Stomach (tissue), 9 donors: ENCODE results near the gene STUM. TPM values are rescaled to one million over a fixed set of nuclear protein-coding genes. Genes with fewer than 3 reads are reported as not detected.

Source experiments
- DNase-seq, 2 donors: peaks; one replicate each; pipeline versions ENCODE4 v3.0.0 to v3.0.0-alpha.2; 2013 to 2019
- H3K27ac ChIP-seq, 5 donors: fragments of 200-600 bp in 4 of 5; sonication (generic) in 4 of 5; one replicate each; pipeline ENCODE4 v1.5.1; 2013 to 2019; ENCODE audit warnings: mild to moderate bottlenecking in 1 of 5, moderate library complexity in 1 of 5
- H3K27me3 ChIP-seq, 3 donors: fragments of 200-600 bp; sonication (generic); one replicate each; pipeline ENCODE4 v1.5.1; 2017 to 2019; ENCODE audit warnings: mixed run types in 1 of 3
- H3K36me3 ChIP-seq, 4 donors: fragments of 200-600 bp; sonication (generic); 1 replicate in 3 of 4; 2 replicates in 1 of 4; pipeline ENCODE4 v1.5.1; 2016 to 2019
- H3K4me1 ChIP-seq, 4 donors: fragments of 200-600 bp; sonication (generic); one replicate each; pipeline ENCODE4 v1.5.1; 2016 to 2019
- H3K4me3 ChIP-seq, 4 donors: fragments of 200-600 bp; sonication (generic) in 3 of 4; one replicate each; pipeline ENCODE4 v1.5.1; 2016 to 2019; ENCODE audit warnings: mild to moderate bottlenecking in 1 of 4
- H3K9me3 ChIP-seq, 4 donors: fragments of 200-600 bp; sonication (generic); one replicate each; pipeline ENCODE4 v1.5.1; 2016 to 2019
- CTCF ChIP-seq, 7 experiments: fragments of 450-650 bp in 4 of 7; fragments of 200-600 bp in 3 of 7; sonication (generic) in 3 of 7; IDR thresholded peaks; one replicate each; pipeline ENCODE4 v1.5.1; 2016 to 2019; ENCODE audit warnings: antibody characterized with exemption in 7 of 7, control low read depth in 2 of 7, mild to moderate bottlenecking in 1 of 7
- EP300 ChIP-seq: sonication (generic); formaldehyde crosslinking; IDR thresholded peaks from one replicate; pipeline ENCODE4 v1.6.1; 2017; ENCODE audit warnings: antibody characterized with exemption
- POLR2A ChIP-seq, 4 donors: fragments of 450-650 bp; IDR thresholded peaks; one replicate each; pipeline ENCODE4 v1.6.1; 2016; ENCODE audit warnings: antibody characterized with exemption in 4 of 4, control low read depth in 2 of 4, mild to moderate bottlenecking in 1 of 4, moderate library complexity in 1 of 4
- POLR2AphosphoS5 ChIP-seq, 3 donors: sonication (generic); formaldehyde crosslinking; IDR thresholded peaks; one replicate each; pipeline ENCODE4 v1.6.1; 2016; ENCODE audit warnings: antibody characterized with exemption in 3 of 3
- WGBS, 5 donors: extraction: QIAGEN DNeasy Blood & Tissue Kit in 3 of 5; methylation state at CpG; one replicate each; pipeline versions ENCODE4 v1.1.5 to v1.1.7; 2013 to 2018; 5-methylcytosine and 5-hydroxymethylcytosine counted together
- intact Hi-C: fragments of 100-400 bp; cut with DNase I; formaldehyde crosslinking; loops from one replicate; pipeline ENCODE4 v1.15.1; 2023; ENCODE audit warnings: low total_unique reads
- polyA plus RNA-seq, 3 donors: library from polyadenylated mRNA; stranded (reverse); fragments of 200-250 nt; gene quantifications; one replicate each; pipeline ENCODE4 v1.2.3, GENCODE V29; 2013
- total RNA-seq, 5 donors: library from RNA; depleted of rRNA; stranded (reverse); fragments of >200 nt; gene quantifications; one replicate each; pipeline versions ENCODE4 v1.1.0 to v1.2.3, GENCODE V29; 2014 to 2016
- donor health status: healthy with polysubstance abuse.
- donor health status: Bipolar disorder and iron deficiency.
- donor health status: healthy.

Gene STUM
- total and polyA plus RNA-seq, 8 donors = under 0.01 to 2.8 (median 1.5) TPM

GRCh38 chr1:226629896-226630550 lies 81.5 kb downstream of the STUM start:
- Histone ChIP-seq H3K4me3 (no peak overlapping the region), H3K9me3 (no peaks in the 10 kb centered on the region), H3K27ac (peak overlapping the region in 1 of 5 donors; percentile 85), H3K4me1 (peaks cover 30 to 73% (median 46%) of the 10 kb centered on the region in 4 donors), H3K36me3 (peaks cover 0 to 12% (median 8%) of the 10 kb centered on the region in 4 donors), H3K27me3 (no peaks in the 10 kb centered on the region)
- 92 to 100% (median 96%) methylated on average over 5 to 6 of the region's 6 CpGs for WGBS, 5 donors
- DNase-seq = no peak
- no peak for TF ChIP-seq EP300
- no peak for TF ChIP-seq CTCF (IDR thresholded peaks at IDR 0.05)
- no peak for TF ChIP-seq POLR2AphosphoS5 (IDR thresholded peaks at IDR 0.05)
- no peak for TF ChIP-seq POLR2A (IDR thresholded peaks at IDR 0.05)
- intact Hi-C loops = loop anchor here (5.0 kb wide), 1 partner anchor 197 kb away; no protein-coding TSS in a partner anchor

- Histone ChIP-seq H3K27ac (peak overlapping the region in 3 of 5 donors; percentile 4 to 85 (median 49)), H3K36me3 (peaks cover 0 to 16% (median 8%) of the 10 kb centered on the region in 4 donors), H3K4me1 (peaks cover 34 to 78% (median 51%) of the 10 kb centered on the region in 4 donors), H3K9me3 (no peaks in the 10 kb centered on the region), H3K27me3 (no peaks in the 10 kb centered on the region), H3K4me3 (no peak overlapping the region)
- no peak for TF ChIP-seq CTCF (IDR thresholded peaks at IDR 0.05)
- no peak for TF ChIP-seq POLR2AphosphoS5 (IDR thresholded peaks at IDR 0.05)
- TF ChIP-seq POLR2A (IDR thresholded peaks at IDR 0.05) = no peak
- no peak for TF ChIP-seq EP300
- no peak for DNase-seq
- WGBS, 5 donors = 93 to 96% (median 96%) methylated on average over 3 of the region's 3 CpGs
- intact Hi-C loops = loop anchor here (5.0 kb wide), 1 partner anchor 197 kb away; no protein-coding TSS in a partner anchor
Measured at GRCh38 chr1:226630592-226630991, 82.0 kb downstream of the STUM start.

- 81 to 91% (median 86%) methylated on average over 10 of the region's 10 CpGs for WGBS, 5 donors
- Histone ChIP-seq H3K27me3 (no peaks in the 10 kb centered on the region), H3K4me3 (no peak overlapping the region), H3K4me1 (peaks cover 30 to 75% (median 52%) of the 10 kb centered on the region in 4 donors), H3K27ac (peak overlapping the region in 3 of 5 donors; percentile 49 to 85 (median 60)), H3K36me3 (peaks cover 0 to 24% (median 17%) of the 10 kb centered on the region in 4 donors), H3K9me3 (no peaks in the 10 kb centered on the region)
- DNase-seq = no peak
- TF ChIP-seq POLR2A (IDR thresholded peaks at IDR 0.05) (no peak), CTCF (IDR thresholded peaks at IDR 0.05) (no peak), POLR2AphosphoS5 (IDR thresholded peaks at IDR 0.05) (no peak)
- intact Hi-C loops = loop anchor here (5.0 kb wide), 1 partner anchor 196 kb away; no protein-coding TSS in a partner anchor
Measured at GRCh38 chr1:226631229-226632000, 82.9 kb downstream of the STUM start.

GRCh38 chr1:226632169-226632879 lies 83.8 kb downstream of the STUM start:
- no peak for TF ChIP-seq POLR2A (IDR thresholded peaks at IDR 0.05)
- no peak for TF ChIP-seq EP300
- no peak for TF ChIP-seq POLR2AphosphoS5 (IDR thresholded peaks at IDR 0.05)
- TF ChIP-seq CTCF (IDR thresholded peaks at IDR 0.05) = no peak
- Histone ChIP-seq H3K4me1 (peaks cover 30 to 69% (median 49%) of the 10 kb centered on the region in 4 donors), H3K27me3 (no peaks in the 10 kb centered on the region), H3K4me3 (no peak overlapping the region), H3K9me3 (no peaks in the 10 kb centered on the region), H3K36me3 (peaks cover 0 to 33% (median 26%) of the 10 kb centered on the region in 4 donors), H3K27ac (peak overlapping the region in 4 of 5 donors; percentile 60 to 85 (median 68))
- WGBS, 5 donors = 85 to 93% (median 89%) methylated on average over 9 of the region's 9 CpGs
- intact Hi-C loops = loop anchor here (5.0 kb wide), 1 partner anchor 195 kb away; no protein-coding TSS in a partner anchor
- DNase-seq = no peak
